Endothelial cell (in vitro differentiated cells): ENCODE data around the gene MBTPS1. TPM values are rescaled to one million over a fixed set of nuclear protein-coding genes. Genes with fewer than 3 reads are reported as not detected.

Experiments used
- DNase-seq: peaks from one replicate; pipeline ENCODE4 v3.0.0; 2021; ENCODE audit warnings: low spot score
- H3K27ac Mint-ChIP-seq: one replicate; pipeline ENCODE4 v1.8.0; 2021; ENCODE audit warnings: mixed read lengths, inconsistent platforms; ENCODE audit not compliant: unreplicated experiment
- H3K27me3 Mint-ChIP-seq: one replicate; pipeline ENCODE4 v1.8.0; 2021; ENCODE audit warnings: mild to moderate bottlenecking, moderate library complexity, mixed read lengths, inconsistent platforms; ENCODE audit not compliant: unreplicated experiment
- H3K36me3 Mint-ChIP-seq: one replicate; pipeline ENCODE4 v1.8.0; 2021; ENCODE audit warnings: mild to moderate bottlenecking, low read depth, mixed read lengths, inconsistent platforms; ENCODE audit not compliant: unreplicated experiment
- H3K4me1 Mint-ChIP-seq: one replicate; pipeline ENCODE4 v1.8.0; 2021; ENCODE audit warnings: mild to moderate bottlenecking, mixed read lengths, inconsistent platforms; ENCODE audit not compliant: unreplicated experiment
- H3K4me3 Mint-ChIP-seq: one replicate; pipeline ENCODE4 v1.8.0; 2021; ENCODE audit warnings: mild to moderate bottlenecking, mixed read lengths, inconsistent platforms; ENCODE audit not compliant: unreplicated experiment
- H3K9me3 Mint-ChIP-seq: one replicate; pipeline ENCODE4 v1.8.0; 2021; ENCODE audit warnings: mixed read lengths, inconsistent platforms; ENCODE audit not compliant: unreplicated experiment
- total RNA-seq: library from RNA; stranded (reverse); fragmentation: NEBNext Ultra II Directional; extraction: Animal tissue kit (Norgen Biotek cat#: 25700); gene quantifications from one replicate; pipeline ENCODE4 v1.2.1, GENCODE V29; 2021; ENCODE audit not compliant: unreplicated experiment
- TF ChIP-seq, protein P1 (sequence below): fragments of 200-600 bp; sonication (generic); IDR thresholded peaks from one replicate; pipeline ENCODE4 v1.5.0; 2021; ENCODE audit warnings: antibody characterized with exemption; ENCODE audit not compliant: unreplicated experiment

The MBTPS1 gene
- total RNA-seq, 1 donor from 2014 or later, result 79.7 TPM

DNA sequence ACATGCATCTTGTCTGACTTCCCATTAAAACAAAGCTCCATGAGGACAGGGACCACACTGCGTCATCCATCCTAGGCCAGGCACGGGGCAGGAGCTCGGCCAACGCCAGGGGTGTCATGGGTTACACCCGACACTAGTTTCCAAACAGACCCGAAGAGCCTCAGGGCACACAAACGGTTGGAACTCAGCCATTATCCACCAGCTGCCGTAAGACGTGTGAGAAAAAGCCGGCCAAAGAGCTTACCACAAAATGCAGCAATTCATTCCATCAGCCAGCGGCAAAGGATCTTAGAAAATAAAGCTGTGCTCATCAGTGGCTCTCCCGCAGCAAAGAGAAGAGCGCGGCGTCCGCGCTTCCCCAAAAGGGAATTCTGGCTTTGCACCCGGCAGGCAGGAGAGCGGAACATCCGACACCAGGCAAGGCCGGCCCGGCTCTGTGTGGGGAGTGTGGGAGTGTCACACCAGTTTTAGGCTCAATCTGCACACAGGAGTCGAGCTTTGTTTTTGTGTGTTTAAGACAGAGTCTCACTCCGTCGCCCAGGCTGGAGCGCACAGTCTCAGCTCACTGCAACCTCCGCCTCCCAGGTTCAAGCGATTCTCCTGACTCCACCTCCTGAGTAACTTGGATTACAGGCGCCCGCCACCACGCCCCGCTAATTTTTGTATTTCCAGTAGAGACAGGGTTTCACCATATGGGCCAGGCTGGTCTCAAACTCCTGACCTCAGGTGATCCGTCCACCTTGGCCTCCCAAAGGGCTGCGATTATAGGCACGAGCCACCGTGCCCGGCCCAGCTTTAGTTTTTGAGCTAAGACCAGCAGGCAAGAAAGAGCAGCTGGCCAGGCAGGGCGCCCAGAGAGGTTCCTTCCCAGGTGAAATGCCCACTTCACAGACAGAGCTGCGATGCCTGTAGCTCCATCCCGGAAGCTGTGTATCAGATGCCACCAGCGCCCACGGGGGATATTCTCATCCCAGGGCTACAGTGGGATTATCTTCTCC lies 75.6 kb downstream of the MBTPS1 start:
- peaks cover 9% of the 10 kb centered on the region for H3K27me3 Mint-ChIP-seq
- H3K4me1 Mint-ChIP-seq, result peaks cover 8% of the 10 kb centered on the region
- TF ChIP-seq, protein P1, sequence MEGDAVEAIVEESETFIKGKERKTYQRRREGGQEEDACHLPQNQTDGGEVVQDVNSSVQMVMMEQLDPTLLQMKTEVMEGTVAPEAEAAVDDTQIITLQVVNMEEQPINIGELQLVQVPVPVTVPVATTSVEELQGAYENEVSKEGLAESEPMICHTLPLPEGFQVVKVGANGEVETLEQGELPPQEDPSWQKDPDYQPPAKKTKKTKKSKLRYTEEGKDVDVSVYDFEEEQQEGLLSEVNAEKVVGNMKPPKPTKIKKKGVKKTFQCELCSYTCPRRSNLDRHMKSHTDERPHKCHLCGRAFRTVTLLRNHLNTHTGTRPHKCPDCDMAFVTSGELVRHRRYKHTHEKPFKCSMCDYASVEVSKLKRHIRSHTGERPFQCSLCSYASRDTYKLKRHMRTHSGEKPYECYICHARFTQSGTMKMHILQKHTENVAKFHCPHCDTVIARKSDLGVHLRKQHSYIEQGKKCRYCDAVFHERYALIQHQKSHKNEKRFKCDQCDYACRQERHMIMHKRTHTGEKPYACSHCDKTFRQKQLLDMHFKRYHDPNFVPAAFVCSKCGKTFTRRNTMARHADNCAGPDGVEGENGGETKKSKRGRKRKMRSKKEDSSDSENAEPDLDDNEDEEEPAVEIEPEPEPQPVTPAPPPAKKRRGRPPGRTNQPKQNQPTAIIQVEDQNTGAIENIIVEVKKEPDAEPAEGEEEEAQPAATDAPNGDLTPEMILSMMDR, result no peak
- no peak overlapping the region for H3K27ac Mint-ChIP-seq
- no peak for DNase-seq
- no peaks in the 10 kb centered on the region for H3K36me3 Mint-ChIP-seq
- no peaks in the 10 kb centered on the region for H3K9me3 Mint-ChIP-seq
- H3K4me3 Mint-ChIP-seq, result no peak overlapping the region

DNA sequence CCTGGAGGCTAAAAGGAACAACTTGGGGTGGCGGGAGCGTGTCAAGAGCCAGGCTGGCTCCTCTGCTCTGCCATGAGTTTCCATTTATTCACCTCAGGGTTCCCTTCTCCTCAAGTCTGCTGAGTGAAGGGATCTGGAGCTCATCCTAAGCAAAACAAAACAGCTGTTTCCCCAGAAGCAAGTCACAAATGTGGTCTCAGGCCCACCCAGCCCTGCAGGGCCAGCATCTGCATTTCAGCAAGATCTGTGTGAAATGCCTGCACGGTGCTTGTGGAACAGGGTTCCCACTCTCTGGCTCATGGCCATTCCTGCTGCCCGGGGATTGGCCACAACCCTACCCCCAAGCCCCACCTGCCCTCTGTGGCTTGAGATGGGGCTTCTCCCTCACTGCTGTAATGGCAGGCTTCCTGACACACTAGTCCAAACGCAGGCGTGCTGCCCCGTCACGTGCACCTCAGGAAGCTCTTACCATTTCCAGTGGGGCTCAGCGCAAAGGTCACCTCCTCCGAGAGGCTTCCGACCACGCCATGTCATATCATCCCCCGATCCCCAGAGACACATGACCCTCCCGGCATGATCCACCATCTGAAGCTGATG lies 76.4 kb downstream of the MBTPS1 start:
- Mint-ChIP-seq H3K27ac (no peak overlapping the region), H3K36me3 (no peaks in the 10 kb centered on the region), H3K4me1 (peaks cover 8% of the 10 kb centered on the region), H3K4me3 (no peak overlapping the region), H3K9me3 (no peaks in the 10 kb centered on the region), H3K27me3 (peaks cover 9% of the 10 kb centered on the region)
- DNase-seq, result no peak
- TF ChIP-seq, protein P1, result no peak

DNA sequence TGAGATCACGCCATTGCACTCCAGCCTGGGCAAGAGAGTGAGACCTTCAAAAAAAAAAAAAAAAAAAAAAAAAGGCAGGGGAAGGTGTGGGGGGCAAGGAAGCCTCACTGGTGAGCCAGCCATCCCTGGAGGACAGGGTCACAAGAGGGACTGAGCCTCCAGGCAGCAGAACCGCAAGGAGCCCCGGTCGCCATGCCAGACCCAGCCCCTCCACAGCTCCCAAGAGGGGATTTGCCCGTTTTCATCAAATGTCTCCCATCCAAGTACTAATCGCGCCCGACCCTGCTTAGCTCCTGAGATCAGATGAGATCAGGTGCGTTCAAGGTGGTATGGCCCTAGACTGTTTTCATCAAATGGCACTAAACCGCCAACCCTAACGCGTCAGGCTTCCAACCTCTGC lies 77.0 kb downstream of the MBTPS1 start:
- peaks cover 8% of the 10 kb centered on the region for H3K4me1 Mint-ChIP-seq
- H3K27ac Mint-ChIP-seq, result no peak overlapping the region
- no peaks in the 10 kb centered on the region for H3K36me3 Mint-ChIP-seq
- H3K9me3 Mint-ChIP-seq, result no peaks in the 10 kb centered on the region
- H3K27me3 Mint-ChIP-seq, result peaks cover 9% of the 10 kb centered on the region
- H3K4me3 Mint-ChIP-seq, result no peak overlapping the region
- no peak for DNase-seq
- TF ChIP-seq, protein P1, result no peak

DNA sequence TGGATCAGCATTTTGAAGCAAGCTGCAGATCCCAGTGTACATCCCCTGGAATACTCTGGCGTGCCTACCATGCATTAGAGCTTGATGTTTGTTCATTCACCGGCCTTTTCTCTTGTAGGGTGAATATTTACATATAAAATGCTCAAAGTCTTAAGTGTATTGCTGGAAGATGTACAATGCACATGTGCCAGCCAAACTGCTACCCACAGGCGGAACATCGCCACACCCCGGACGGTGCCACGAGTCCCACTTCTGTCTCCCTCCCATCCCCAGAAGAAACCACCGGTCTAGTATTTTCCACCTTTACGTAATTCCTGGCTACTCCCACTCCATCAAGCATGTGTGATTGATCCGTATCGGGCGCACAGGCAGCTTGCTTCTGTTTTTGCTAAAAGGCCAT lies 78.3 kb downstream of the MBTPS1 start:
- H3K36me3 Mint-ChIP-seq, result no peaks in the 10 kb centered on the region

More for the DNA sequence above, 78.3 kb downstream of the MBTPS1 start:
- no peak overlapping the region for H3K27ac Mint-ChIP-seq
- peaks cover 9% of the 10 kb centered on the region for H3K27me3 Mint-ChIP-seq
- TF ChIP-seq, protein P1, result no peak
- no peak for DNase-seq
- no peak overlapping the region for H3K4me3 Mint-ChIP-seq
- H3K4me1 Mint-ChIP-seq, result no peaks in the 10 kb centered on the region
- no peaks in the 10 kb centered on the region for H3K9me3 Mint-ChIP-seq
